ENCODE data around the gene SPOCK1. TPM values are rescaled to one million over a fixed set of nuclear protein-coding genes. Genes with fewer than 3 reads are reported as not detected.

Gene SPOCK1
- total and polyA plus RNA-seq, 12 donors, result 13.7 to 70.3 (median 28.6) TPM

DNA sequence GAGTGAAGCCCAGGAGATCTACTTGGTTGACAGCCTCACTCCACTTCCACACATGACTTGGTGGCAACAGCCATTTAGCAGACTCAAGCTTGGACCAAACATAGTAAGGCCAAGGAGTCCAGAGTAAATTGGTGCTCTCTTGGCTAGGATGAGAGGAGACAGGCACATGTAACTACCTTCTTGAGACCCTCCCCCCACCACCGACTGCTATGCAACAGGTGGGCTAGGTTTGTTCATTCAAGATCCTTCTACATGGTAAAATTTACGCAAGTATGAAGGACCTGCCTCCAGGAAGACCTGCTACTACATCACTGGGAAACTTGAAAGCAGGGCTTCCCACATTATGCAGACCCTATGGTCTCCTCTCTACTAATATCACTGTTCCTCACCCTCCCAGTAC lies 442.4 kb downstream of the SPOCK1 start:
- Histone ChIP-seq H3K36me3 (no peaks in the 10 kb centered on the region), H3K27ac (no peak overlapping the region), H3K9me3 (no peaks in the 10 kb centered on the region), H3K4me1 (peaks cover 0 to 6% (median 0%) of the 10 kb centered on the region in 9 donors), H3K4me3 (no peak overlapping the region), H3K27me3 (no peaks in the 10 kb centered on the region)
- ATAC-seq (no peak), DNase-seq (no peak)
- TF ChIP-seq, protein P1, sequence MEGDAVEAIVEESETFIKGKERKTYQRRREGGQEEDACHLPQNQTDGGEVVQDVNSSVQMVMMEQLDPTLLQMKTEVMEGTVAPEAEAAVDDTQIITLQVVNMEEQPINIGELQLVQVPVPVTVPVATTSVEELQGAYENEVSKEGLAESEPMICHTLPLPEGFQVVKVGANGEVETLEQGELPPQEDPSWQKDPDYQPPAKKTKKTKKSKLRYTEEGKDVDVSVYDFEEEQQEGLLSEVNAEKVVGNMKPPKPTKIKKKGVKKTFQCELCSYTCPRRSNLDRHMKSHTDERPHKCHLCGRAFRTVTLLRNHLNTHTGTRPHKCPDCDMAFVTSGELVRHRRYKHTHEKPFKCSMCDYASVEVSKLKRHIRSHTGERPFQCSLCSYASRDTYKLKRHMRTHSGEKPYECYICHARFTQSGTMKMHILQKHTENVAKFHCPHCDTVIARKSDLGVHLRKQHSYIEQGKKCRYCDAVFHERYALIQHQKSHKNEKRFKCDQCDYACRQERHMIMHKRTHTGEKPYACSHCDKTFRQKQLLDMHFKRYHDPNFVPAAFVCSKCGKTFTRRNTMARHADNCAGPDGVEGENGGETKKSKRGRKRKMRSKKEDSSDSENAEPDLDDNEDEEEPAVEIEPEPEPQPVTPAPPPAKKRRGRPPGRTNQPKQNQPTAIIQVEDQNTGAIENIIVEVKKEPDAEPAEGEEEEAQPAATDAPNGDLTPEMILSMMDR (IDR thresholded peaks at IDR 0.05), result no peak
- intact Hi-C loops (cut with DNase I), result loop anchor here in 5 of 10 donors (5.0 to 10.0 kb wide), 2 partner anchors 249 to 252 kb away; no protein-coding TSS in a partner anchor
- WGBS, 2 donors, result 88 to 93% methylated on average over 2 of the region's 2 CpGs

DNA sequence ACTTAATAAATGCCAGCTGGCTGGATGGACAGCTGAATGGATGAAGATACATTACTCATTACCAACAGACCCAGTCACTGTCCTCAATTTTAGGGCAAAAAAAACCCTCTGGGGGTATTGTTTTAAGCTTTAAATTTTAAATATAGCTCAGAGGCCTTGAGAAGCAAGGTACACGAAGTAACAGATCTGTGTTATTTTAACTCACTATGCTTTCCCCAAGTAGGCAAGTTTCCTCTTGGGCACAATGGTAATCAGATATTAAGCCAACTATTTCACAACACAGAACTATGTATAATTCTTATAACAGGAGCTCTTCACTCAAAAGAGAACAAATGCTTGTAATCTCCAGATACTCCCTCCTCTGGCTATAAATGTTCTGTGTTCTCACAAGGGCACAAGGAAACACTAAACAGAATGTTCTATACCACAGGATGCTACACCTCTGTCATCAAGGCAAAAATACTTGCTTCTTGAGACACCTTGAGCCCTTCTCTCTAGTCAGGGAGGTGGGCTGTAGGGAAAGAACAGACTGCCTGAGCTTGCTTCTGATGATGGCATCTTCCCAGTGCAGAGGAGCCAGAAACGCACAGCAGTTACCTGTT lies 443.8 kb downstream of the SPOCK1 start:
- peaks cover 0 to 6% (median 0%) of the 10 kb centered on the region in 9 donors for H3K4me1 ChIP-seq
- H3K36me3 ChIP-seq, result no peaks in the 10 kb centered on the region
- intact Hi-C loops (cut with DNase I), result loop anchor here in 5 of 10 donors (5.0 to 10.0 kb wide), 2 partner anchors 248 to 251 kb away; no protein-coding TSS in a partner anchor
- no peaks in the 10 kb centered on the region for H3K27me3 ChIP-seq
- TF ChIP-seq, protein P1 (IDR thresholded peaks at IDR 0.05), result no peak
- no peak overlapping the region for H3K4me3 ChIP-seq
- ATAC-seq, result peak in 2 of 8 donors; percentile 47 to 57
- H3K9me3 ChIP-seq, result no peaks in the 10 kb centered on the region
- H3K27ac ChIP-seq, result no peak overlapping the region
- 62 to 84% methylated on average over 2 of the region's 2 CpGs for WGBS, 2 donors
- no peak for DNase-seq

DNA sequence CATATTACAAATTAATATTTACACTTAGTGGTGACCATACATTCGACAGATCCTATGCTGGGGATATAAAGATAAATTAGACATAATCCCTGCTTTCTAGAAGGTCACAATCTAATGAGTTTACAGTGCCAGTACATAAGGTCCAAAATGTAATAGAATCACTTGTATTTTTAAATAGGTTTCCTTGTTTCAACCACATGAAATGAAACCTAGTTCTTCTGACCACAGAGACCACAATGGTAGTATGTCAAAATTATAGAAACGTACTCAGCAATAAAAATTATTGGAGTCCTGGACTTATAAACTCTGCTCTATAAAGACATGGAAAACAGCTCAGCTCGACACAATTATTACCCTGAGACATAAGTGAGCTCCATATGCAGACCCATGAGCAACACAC lies 444.3 kb downstream of the SPOCK1 start:
- Histone ChIP-seq H3K4me1 (peaks cover 0 to 6% (median 0%) of the 10 kb centered on the region in 9 donors), H3K9me3 (no peaks in the 10 kb centered on the region), H3K36me3 (no peaks in the 10 kb centered on the region), H3K27me3 (no peaks in the 10 kb centered on the region), H3K27ac (no peak overlapping the region), H3K4me3 (no peak overlapping the region)
- intact Hi-C loops (cut with DNase I), result loop anchor here in 8 of 10 donors (5.0 to 10.0 kb wide), 3 partner anchors 247 to 252 kb away; no protein-coding TSS in a partner anchor
- ATAC-seq (no peak), DNase-seq (no peak)
- TF ChIP-seq, protein P1 (IDR thresholded peaks at IDR 0.05), result no peak
- WGBS, 2 donors, result 75 to 78% methylated on average over 3 of the region's 3 CpGs

DNA sequence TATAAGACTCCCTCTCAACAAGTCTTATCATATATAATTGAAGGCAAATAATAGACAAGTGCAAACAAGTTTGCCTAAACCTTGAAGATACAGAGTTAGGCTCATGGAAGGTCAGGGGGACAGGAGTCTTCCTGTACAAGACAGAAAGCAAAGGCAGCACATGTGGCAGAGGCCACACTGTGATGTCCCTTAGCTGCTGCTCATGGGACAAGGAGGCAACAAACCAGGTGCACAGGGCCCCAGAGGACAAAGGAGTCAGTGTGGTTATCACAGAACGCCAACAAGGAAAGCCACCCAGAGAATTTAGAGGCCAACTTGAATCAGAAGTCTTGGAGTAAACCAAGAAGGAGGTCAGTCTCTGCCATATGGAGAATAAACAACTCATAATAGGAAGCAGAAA lies 444.8 kb downstream of the SPOCK1 start:
- TF ChIP-seq, protein P1 (IDR thresholded peaks at IDR 0.05), result no peak
- intact Hi-C loops (cut with DNase I), result loop anchor here in 7 of 10 donors (5.0 to 10.0 kb wide), 2 partner anchors 250 to 252 kb away; no protein-coding TSS in a partner anchor
- no peak overlapping the region for H3K4me3 ChIP-seq
- H3K27me3 ChIP-seq, result no peaks in the 10 kb centered on the region
- WGBS, 2 donors, result 79 to 96% methylated on average over 1 of the region's 1 CpG
- no peaks in the 10 kb centered on the region for H3K9me3 ChIP-seq
- DNase-seq, result no peak
- peaks cover 0 to 6% (median 0%) of the 10 kb centered on the region in 9 donors for H3K4me1 ChIP-seq
- no peak for ATAC-seq
- no peak overlapping the region for H3K27ac ChIP-seq
- no peaks in the 10 kb centered on the region for H3K36me3 ChIP-seq
